Measurements from ENCODE around the gene APOA5.

- TF ChIP-seq CTCF (conservative IDR thresholded peaks at IDR 0.05) (no peak), ZFX (IDR thresholded peaks at IDR 0.05) (no peak)
Observed at GRCh38 chr11:116812109-116812508, 20.4 kb upstream of the APOA5 start.

Data from C4-2B (cell line).